ENCODE results near the gene EID2. TPM values are rescaled to one million over a fixed set of nuclear protein-coding genes. Genes with fewer than 3 reads are reported as not detected.

EID2 gene
- total and polyA plus RNA-seq, 2 of the 8 experiments (the other 6 are each of a cell fraction or from before 2014, with no cell fraction given) = 7.8 to 29.6 TPM

DNA sequence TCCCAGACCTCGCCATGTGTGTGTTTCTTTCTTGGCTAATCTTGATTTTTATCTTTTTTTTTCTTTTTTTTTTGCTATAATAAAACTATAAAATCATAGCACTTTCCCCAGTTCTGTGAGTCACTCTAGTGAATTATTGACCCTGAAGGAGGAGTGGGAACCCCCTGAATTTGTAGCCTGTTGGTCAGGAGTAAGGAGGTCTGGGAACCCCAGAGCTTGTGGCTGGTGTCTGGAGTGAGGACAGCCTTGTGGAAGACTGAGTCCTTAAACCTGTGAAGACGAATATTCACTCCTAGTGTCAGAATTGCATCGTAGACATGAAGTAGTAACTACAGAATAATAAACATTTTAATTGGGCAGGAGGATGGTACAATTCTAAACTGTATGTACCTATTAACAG, 14.8 kb downstream of the EID2 start:
- Histone ChIP-seq H3K79me1 (ENCODE audit: low read depth, low read length) (no peaks in the 10 kb centered on the region), H3K14ac (ENCODE audit: insufficient read length) (no peak overlapping the region), H2BK20ac (ENCODE audit: low read length) (no peak overlapping the region), H4K8ac (ENCODE audit: extremely low read depth, insufficient read depth, low read length) (no peak overlapping the region), H3K36me3 (ENCODE audit: control insufficient read depth in 2 of 4, insufficient read depth in 4 of 4, low read length in 3 of 4) (peaks cover 2 to 11% (median 3%) of the 10 kb centered on the region in 4 experiments; a peak in 3 of 8 replicates), H4K20me1 (replicated peaks in 1 of 2; ENCODE audit: control insufficient read depth in 1 of 2, insufficient read depth in 2 of 2, low read length in 2 of 2) (peaks cover 0 to 4% of the 10 kb centered on the region in 2 experiments), H3K4me1 (replicated peaks in 1 of 4; ENCODE audit: control insufficient read depth in 3 of 4, insufficient read depth in 4 of 4, low read length in 3 of 4) (no peaks in the 10 kb centered on the region), H3K23me2 (ENCODE audit: low read depth, low read length) (no peaks in the 10 kb centered on the region), H3K18ac (ENCODE audit: extremely low read depth, low read length) (no peak overlapping the region), H3K9ac (replicated peaks in 1 of 4; ENCODE audit: extremely low read depth in 1 of 4, low read depth in 3 of 4, low read length in 3 of 4) (no peak overlapping the region), H4K5ac (ENCODE audit: insufficient read length, low read depth, low read length) (no peak overlapping the region), H3K4me3 (ENCODE audit: extremely low read depth in 1 of 4, insufficient read depth in 2 of 4, low read depth in 3 of 4, low read length in 4 of 4) (no peak overlapping the region), H3K23ac (ENCODE audit: insufficient read length) (no peak overlapping the region), H2BK5ac (ENCODE audit: low read depth, low read length) (no peak overlapping the region), H2BK120ac (replicated peaks; ENCODE audit: low read depth, low read length) (no peak overlapping the region), H3K79me2 (ENCODE audit: control insufficient read depth in 1 of 2, insufficient read depth in 2 of 2, low read length in 2 of 2) (no peaks in the 10 kb centered on the region), H3K56ac (replicated peaks; ENCODE audit: insufficient read length, low read depth, low read length) (no peak overlapping the region), H3K27ac (ENCODE audit: low read depth, low read length) (no peak overlapping the region), H2AK5ac (ENCODE audit: low read depth, low read length) (no peak overlapping the region), H3K9me3 (ENCODE audit: insufficient read depth in 2 of 2, low read depth in 1 of 2, low read length in 1 of 2) (no peaks in the 10 kb centered on the region), H3K27me3 (replicated peaks in 1 of 4; ENCODE audit: control insufficient read depth in 3 of 4, extremely low read depth in 1 of 4, insufficient read depth in 3 of 4, low read length in 3 of 4) (no peaks in the 10 kb centered on the region), H2AFZ (ENCODE audit: low read length) (no peak overlapping the region), H2BK15ac (ENCODE audit: low read length) (no peak overlapping the region), H2BK12ac (ENCODE audit: low read depth, low read length) (no peak overlapping the region), H4K91ac (replicated peaks; ENCODE audit: insufficient read length, low read length) (no peak overlapping the region), H3K4me2 (ENCODE audit: insufficient read depth in 1 of 2, low read depth in 2 of 2, low read length in 2 of 2) (no peak overlapping the region), H3K4ac (replicated peaks; ENCODE audit: insufficient read length, low read depth, low read length) (no peak overlapping the region)
- ChIA-PET POLR2A (ENCODE audit: partially characterized antibody) (interaction anchor here (1.5 to 2.7 kb wide), 5 partner anchors 9 to 90 kb away, joined by 4 to 13 read pairs (median 8); partner anchors contain the start of gene RPS16), CTCF (ENCODE audit: partially characterized antibody) (interaction anchor here (0.7 to 10.6 kb wide), 5 partner anchors 8 to 50 kb away, joined by 3 to 101 read pairs (median 17); partner anchors contain the start of genes EID2, EID2B and SELENOV)
- FAIRE-seq = no peak
- no peak for DNase-seq (ENCODE audit: low read depth in 1 of 2, low spot score in 2 of 2)
- 95% methylated on average over 3 of the region's 3 CpGs; no CpG with 5 or more reads in 1 of the 2 experiments for WGBS, 2 experiments (ENCODE audit: extremely low coverage in 1 of 2, insufficient coverage in 1 of 2, insufficient read length in 1 of 2, insufficient replicate concordance in 2 of 2, low coverage in 1 of 2, low lambda C conversion rate in 2 of 2, missing lambda C conversion rate in 1 of 2)
- TF ChIP-seq BCL11A (IDR thresholded peaks at IDR 0.05; ENCODE audit: low read depth in 2 of 2, low read length in 2 of 2) (no peak), PHF8 (conservative IDR thresholded peaks at IDR 0.05; ENCODE audit: low read depth, low read length) (no peak), KDM1A (IDR thresholded peaks at IDR 0.05; ENCODE audit: borderline replicate concordance, low read length) (no peak), GTF2F1 (IDR thresholded peaks at IDR 0.05; ENCODE audit: borderline replicate concordance, low read depth, low read length) (no peak), KDM4A (IDR thresholded peaks at IDR 0.05; ENCODE audit: low read depth, low read length, severe bottlenecking) (no peak), CBX5 (IDR thresholded peaks at IDR 0.05; ENCODE audit: low read depth, low read length) (no peak), CTBP2 (IDR thresholded peaks at IDR 0.05; ENCODE audit: borderline replicate concordance, insufficient read depth, insufficient read length, low read length) (no peak), POU5F1 (IDR thresholded peaks at IDR 0.05; ENCODE audit: low read depth, low read length) (no peak), SAP30 (IDR thresholded peaks at IDR 0.05; ENCODE audit: insufficient read depth, insufficient replicate concordance, low read length) (no peak), YY1 (IDR thresholded peaks at IDR 0.05; ENCODE audit: low read depth, low read length) (no peak), CEBPB (IDR thresholded peaks at IDR 0.05; ENCODE audit: low read depth, low read length) (no peak), EZH2 (IDR thresholded peaks at IDR 0.05; ENCODE audit: low read depth, low read length, severe bottlenecking) (no peak)
- TF ChIP-seq, protein P1, sequence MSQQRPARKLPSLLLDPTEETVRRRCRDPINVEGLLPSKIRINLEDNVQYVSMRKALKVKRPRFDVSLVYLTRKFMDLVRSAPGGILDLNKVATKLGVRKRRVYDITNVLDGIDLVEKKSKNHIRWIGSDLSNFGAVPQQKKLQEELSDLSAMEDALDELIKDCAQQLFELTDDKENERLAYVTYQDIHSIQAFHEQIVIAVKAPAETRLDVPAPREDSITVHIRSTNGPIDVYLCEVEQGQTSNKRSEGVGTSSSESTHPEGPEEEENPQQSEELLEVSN (IDR thresholded peaks at IDR 0.05) = no peak
